CD4-positive, alpha-beta T cell treated with Interferon alpha-2 for 1 hour (primary cell): Measurements from ENCODE around the gene SYCE1.
"Not testable (repeated sequence)": the region's sequence is repeated elsewhere in the genome, so short reads cannot be mapped to it uniquely, and the experiment has no call there.

Source experiments
- DNase-seq, 2 donors: peaks; one replicate each; pipeline ENCODE4 v3.0.0-alpha.2; 2020 to 2022

Gene SYCE1, protein sequence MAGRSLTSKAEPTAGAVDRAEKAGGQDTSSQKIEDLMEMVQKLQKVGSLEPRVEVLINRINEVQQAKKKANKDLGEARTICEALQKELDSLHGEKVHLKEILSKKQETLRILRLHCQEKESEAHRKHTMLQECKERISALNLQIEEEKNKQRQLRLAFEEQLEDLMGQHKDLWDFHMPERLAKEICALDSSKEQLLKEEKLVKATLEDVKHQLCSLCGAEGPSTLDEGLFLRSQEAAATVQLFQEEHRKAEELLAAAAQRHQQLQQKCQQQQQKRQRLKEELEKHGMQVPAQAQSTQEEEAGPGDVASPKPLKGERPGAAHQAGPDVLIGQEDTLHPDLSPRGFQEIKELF

DNA sequence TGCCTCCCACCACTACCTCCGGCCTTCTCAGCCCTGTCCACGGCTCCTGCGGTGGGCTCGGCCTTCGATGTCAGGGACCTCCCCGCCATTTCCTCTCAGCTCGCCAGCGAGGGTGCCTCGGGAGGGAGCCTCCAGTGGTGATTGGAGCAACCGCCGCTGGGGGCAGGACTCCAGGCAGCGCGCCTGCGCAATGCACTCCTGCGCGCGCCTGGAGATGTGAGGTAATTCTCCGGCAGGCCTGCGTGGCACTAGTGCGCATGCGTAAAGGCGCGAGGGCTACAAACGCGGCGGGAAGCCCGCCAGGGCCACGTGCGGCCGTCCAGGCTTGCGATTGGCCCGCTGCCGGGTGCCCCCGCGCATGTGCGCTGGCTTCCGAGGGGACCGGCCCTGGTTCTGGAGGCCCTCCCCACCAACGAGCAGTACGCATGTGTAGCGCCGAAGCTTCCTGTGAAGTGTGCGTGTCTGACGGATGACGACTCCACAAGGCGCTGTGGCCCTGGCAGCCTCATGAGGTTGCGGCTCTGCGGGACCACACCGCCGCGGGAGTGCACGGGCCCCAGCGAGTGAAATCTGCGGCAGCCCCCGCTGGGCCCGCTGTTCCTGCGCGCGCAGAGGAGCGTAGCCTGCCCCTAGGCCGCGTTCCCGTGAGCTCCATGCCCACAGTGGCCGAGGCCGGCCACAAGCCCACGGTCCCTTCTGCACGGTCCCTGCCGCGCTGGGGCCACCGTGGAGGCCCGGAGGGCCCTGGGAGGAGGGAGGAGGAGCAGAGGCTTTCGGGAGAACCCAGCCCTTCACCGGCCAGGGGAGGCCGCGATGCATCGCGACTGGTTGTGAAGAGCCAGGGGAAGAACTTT, at the start of gene SYCE1:
Gene SYCE1 (minus strand): TSS at position 143 of the 854 bp plus-strand sequence. CDS start 54 bp downstream, at position 89.
- no peak for DNase-seq

DNA sequence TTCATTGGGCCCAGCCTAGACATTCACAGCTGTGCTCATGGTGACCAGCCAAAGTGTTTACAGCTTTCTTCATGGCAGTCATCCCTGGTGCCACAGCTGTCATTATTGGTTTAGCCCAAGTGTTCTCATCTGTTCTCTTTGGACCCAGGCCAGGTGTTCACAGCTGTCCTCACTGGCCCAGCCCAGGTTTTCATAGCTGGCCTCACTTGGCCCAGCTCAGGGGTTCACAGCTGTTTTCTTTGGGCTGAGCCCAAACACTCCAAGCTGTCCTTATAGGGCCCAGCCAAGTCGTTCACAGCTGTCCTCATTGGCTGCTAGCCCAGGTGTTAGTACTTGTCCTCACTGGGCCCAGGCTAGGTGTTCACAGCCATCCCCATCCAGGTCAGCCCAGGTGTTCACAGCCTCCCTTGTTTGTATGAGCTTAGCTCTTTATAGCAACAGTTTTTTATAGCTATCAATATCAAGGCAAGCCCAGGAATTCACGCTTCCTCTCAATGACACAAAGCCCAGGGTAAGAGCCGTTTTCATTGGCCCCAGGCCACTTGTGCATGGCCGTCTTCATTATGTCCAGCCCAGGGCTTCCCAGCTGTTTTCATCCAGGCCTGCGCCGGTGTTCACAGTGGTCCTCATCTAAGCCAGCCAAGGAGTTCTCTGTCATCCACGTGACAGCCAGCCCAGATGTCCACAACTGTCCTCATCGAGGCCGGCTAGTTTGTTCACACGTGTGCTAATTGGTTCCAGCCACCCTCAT, 49.6 kb upstream of the SYCE1 start:
- DNase-seq, result no peak

DNA sequence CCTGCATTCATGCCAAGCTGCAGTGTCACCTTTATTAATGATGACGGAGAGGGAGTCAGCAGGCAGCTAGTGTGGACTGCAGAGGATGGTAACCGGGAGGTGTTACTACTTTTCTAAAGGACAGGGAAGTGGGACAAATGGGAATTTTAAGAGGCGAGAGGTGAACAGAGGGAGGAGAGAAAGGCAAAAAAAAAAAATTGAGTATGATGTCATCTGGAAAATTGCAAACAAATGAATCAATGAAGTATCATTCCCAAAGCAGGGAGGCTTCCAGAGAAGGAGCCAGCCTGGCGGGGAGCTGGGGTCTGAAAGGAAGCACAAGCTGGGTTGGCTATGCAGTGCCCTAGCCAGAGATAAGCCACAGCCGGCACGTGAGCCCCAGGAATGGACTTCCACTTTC, 48.3 kb upstream of the SYCE1 start:
- DNase-seq, result no peak

DNA sequence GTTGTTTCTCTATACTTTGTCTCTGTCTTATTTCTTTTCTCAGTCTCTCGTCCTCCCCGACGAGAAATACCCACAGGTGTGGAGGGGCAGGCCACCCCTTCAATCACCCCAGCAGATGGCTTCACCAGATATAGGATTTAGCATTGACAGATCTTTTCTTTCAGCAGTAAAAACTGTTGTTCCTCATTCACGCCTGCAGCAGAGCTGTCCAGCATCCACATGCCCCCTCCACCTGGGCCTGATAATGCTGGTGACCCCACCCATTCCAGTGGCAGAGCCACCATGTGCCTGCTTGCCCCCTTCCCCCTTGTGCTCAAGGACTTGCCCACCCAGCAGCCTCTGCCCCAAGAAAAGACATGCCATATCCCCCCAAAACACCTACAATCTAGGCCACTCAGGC, 45.7 kb upstream of the SYCE1 start:
- DNase-seq, result no peak

DNA sequence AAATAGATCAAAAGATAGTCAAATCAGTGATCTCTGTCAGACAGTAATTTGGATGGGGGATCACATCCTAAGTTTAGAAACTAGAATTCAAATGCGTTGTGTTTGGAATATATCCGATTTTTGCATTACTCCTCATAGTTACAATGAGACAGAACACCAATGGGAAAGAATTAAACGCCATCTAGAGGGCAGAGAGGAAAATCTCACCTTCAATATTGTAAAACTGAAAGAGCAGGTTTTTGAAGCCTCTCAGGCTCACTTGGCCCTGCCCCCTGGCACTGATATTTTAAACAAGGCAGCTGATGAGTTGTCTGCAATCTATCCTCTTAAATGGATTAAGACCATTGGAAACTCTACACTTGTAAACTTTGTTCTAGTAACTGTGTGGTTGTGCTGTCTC, 43.5 kb upstream of the SYCE1 start:
- no peak for DNase-seq

DNA sequence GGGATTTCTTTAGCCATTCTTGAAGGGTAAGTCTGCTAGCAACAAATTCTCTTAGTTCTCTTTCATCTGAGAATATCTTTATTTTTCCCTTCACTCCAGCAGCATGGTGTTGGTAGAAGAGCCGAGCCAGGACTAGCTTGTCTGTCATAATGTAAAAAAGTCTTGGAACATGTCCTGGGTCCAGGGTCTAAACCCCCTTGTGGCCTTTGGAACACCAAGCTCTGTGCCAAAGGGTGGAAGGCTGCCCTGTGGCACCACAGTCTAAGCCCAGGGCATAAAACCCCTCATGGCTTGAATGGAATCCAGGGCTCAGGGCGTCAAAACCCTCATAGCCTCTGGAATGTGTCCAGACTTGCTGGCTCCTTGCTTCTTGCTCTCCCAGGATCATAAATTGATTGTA, 38.1 kb upstream of the SYCE1 start:
- not testable (repeated sequence) for DNase-seq

DNA sequence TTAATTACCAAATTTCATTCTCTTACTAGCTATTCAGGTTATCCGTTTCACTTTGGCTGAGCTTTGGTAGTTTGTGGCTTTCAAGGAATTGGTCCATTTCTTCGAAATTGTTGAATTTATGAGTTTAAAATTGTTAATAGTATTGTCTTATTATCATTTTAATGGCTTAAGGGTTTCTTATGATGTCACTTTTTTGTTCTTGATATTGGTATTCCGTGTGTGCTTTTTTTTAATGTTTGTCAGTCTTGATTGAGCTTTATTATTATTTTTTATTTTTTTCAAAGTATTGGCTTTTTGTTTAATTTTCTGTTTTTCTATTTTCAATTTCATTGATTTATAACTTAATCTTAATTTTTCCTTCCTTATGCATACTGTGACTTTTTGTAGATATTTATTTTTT, 35.3 kb upstream of the SYCE1 start:
- no peak for DNase-seq

DNA sequence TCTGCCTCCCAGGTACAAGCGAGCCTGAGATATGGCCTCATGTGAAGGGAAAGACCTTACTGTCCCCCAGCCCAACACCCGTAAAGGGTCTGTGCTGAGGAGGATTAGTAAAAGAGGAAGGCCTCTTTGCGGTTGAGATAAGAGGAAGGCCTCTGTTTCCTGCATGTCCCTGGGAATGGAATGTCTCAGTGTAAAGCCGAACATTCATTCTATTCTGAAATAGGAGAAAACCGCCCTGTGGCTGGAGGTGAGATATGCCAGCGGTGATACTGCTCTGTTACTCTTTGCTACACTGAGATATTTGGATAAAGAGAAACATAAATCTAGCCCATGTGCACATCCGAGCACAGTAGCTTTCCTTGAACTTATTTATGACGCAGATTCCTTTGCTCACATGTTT, 34.5 kb upstream of the SYCE1 start:
- not testable (repeated sequence) for DNase-seq

DNA sequence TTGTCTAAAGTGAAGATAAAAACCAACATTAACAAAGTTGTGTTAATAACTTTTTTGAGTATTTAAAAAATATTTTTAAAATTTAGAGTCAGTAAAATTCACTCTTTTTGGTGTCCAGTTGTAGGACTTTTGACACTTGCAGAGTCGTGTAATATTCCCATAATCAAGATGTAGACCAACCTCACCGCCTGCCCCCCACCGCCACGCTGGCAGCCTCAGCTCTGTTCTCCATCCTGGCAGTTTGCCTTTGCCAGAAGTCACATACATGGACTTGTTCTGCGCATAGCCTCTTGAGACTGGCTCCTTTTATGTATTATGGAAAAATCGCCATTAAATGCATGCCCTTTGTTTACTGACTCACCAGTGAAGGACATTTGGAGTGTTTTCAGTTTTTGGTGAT, 27.3 kb upstream of the SYCE1 start:
- no peak for DNase-seq

DNA sequence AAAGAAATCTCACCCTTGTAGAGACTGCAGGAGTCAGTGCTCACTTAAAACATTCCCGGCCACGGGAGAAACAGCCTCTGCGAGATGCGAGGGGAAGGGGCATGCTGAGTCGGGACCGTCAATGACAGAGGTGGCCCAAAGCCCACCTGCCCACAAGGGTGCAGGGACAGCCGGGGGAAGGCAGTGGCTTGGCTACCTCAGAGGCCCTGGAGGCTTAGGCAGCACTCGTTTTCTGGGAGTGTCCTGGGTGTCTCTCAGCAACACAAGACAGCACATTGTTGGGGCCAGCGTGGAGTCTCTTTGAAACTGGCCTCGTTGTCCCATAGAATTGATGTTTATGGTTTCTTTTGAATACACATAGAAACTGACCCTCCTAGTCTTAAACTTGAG, 25.6 kb upstream of the SYCE1 start:
- DNase-seq, result no peak

DNA sequence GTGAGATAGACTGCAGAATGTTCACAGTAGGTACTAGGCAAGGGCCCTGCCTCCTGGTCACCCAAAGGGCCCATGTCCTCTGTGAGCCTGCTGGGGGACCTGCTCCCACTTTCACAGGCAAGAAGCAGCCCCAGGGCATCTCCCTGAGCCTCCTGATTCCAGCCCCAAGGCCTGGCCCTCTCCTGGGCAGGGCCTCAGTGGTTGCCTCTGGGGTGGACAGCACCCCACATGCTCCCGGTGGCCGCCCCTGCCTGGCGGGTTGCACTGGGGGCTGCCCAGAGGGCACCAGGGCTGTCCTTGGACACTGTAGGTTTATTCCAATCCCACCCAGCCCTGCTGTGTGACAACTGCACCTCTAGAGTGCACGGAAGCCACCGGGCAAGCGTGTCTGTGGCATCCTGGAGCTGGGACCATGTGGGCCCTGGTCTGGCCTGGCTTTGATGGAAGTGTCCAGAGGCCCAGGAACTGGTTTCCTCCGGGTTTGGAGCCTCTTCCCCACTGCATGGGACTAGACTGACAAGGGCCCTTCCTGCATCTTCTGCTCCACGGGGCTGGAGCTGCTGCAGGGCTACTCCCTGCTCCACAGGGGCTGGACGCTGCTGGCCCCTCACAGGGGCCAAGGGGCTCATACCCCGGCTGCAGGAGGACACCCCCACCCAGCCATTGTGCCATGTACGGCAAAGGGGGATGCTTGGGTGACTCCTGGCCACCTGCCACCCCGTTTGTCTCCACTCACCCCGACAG, 25.0 kb upstream of the SYCE1 start:
- no peak for DNase-seq

DNA sequence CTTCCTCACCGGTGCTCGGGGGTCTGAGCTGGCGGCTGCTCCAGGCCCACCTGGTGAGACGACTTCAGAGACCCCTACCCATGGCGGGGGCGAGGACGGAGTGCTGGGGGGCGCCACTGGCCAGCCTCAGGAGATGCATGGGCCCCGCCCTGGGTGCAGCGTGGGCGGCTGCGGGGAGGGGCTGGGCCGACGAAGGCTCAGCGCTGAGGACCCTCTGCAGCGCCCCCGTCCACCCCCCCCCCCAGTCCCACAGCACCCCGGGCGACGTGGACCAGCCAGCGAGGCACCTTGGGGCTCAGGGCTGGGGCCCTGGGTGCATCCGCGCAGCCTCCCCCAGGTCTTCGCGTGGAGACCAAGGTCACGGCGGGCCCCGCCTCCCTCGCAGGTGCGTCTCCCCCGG, 11.7 kb upstream of the SYCE1 start:
- DNase-seq, result not testable (repeated sequence)

DNA sequence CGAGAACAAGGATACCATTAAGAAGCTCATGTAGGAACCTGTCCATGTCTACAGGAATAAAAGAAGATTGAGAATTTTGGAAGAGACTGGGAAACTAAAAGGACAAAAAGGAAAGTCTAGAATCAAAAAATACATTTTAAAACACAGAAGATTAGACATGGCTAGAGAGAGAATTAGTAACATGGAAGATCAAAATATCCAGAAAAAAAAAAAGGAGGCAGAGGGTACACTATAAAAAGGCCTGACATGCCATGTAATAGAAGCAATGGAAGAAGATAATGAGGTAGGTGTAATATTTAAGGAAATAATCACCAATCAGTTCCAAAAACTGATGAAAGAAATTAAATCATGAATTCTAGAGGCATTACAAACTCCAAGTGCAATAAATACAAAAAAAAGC, 8.1 kb upstream of the SYCE1 start:
- not testable (repeated sequence) for DNase-seq

DNA sequence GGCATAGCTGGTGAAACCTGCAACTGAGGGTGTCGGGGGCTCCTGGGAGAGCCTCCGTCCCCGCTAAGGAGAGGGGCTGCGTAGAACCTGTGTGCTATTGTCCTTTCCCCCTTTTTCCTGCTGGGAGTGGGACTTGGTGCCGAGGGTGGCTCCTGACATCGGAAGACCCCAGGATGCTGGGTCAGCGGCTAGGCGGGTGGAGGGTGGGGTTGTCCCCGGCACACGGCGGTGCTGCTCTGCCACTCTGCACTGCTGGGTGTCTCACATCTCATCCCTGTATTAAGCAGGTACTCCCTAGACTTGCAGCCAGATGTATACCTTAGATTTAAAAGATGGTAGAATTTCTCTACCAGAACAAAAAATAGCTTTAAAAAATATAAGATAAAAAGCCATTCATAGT, 6.7 kb upstream of the SYCE1 start:
- DNase-seq, result not testable (repeated sequence)

DNA sequence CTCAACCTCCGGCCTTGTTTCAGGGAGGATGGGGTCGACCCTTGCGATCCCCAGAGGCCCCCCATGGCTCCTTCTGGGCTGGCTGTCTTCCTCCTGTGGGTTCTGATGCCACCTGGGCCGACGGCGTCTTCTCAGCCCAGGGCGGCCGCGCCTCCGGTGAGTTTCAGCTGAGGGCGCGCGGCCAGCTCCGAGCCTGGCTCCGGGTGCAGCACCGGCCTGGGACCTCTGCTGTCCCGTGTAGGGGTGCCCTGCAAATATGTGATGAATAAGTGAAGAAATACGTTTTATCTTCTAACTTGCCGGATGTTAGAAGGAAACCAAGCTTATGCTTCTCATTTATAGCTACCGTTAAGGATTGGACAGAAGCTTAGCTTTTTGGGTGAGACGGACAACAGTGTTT, 4.4 kb upstream of the SYCE1 start:
- DNase-seq, result not testable (repeated sequence)

DNA sequence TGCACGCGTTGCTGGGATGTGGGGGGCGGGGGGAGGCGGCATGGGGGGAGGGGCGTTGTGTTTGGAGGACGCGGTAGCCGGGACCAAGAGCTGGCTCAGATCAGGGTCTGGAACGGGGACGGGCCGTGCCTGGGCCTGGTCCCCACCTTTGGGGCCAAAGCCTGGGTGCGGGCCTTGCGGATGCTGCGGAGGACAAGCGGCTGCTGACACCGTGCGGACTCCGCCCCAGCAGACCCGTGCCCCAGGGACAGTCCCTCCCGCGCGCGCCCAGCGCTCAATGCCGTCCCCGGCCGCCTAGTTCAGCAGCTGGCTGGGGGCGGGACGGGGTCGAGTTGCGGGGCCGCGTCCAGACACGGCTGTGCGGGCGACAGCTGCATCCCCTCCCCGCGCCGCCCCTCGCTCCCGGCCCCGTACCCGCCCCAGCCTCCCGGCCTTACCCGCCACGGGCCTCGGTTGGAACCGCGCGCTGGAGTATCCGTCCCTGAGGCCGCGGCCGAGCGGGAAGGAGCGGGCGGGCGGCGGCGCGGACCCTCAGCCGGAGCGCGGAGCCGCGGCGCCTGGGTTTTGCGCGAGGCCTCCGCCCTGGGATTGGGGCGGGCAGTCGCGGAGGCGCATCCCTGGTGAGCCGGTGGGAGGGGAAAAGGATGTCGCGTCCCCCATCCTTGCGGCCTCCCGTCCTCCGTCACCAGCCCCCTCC, 3.6 kb upstream of the SYCE1 start:
- not testable (repeated sequence) for DNase-seq

DNA sequence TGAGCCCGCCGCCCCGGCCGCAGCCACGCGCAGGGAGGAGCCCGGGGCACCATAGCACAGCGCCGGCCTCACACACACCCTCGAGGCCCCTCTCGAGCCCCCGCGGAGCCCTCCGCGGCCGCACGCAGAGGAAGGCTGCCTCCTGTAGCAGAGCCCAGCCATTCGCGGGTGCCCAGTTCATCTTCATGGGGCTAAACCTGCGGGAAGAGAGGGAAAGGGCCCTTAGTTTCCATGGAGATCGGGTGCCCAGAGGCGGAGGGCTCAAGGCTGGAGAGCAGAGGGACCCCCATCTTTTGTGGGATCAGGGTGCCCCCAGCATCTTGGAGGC, 2.9 kb upstream of the SYCE1 start:
- no peak for DNase-seq

DNA sequence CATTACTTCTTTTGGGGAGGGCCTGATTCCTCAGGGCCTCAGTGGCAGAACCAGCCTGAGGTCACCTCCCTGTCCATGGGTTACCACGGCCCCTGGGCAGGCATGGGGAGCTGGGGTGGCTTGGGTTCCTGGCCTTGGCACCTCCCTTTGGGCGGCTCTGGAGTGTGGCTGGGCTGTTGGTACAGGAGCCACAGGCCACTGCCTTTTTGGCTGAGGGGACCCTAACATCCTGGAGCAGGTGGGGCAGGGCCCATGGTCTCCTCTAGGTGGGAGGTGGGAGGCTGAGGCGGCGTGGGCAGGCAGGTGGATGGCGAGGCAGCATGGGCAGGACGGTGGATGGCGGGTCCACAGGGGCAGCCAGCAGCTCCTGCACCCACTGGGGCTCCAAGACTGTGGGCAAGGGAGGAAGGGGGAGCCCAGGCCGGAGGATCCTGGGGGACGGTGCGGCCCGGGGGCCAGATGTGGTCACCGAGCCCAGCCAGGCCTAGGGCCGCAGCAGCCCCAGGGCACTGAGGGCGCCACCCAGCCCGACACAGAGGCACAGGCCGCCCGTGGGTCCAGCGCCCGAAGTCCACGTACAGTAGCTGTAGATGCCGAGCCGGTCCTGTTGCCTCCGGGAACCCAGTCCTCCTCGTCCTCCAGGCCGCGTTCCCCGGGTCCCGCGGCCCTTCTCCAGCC, 2.4 kb upstream of the SYCE1 start:
- no peak for DNase-seq

DNA sequence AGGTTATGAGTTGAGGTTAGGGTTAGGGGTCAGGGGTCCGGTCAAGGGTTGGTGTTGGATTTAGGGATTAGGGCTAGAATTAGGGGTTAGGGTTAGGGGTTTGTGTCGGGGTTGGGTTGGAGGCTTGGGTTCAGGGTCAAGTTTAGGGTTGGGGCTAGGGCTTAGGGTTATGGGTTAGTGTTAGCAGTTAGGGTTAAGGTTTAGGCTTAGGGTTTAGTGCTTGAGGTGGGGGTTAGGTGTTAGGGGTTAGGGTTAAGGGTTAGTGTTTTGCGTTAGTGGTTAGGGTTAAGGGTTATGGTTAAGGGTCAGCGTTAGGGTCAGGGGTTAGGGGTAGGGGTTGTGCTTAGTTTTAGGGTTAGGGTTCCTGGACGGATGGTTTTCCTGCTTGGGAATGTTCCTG, 1.7 kb upstream of the SYCE1 start:
- DNase-seq, result no peak

DNA sequence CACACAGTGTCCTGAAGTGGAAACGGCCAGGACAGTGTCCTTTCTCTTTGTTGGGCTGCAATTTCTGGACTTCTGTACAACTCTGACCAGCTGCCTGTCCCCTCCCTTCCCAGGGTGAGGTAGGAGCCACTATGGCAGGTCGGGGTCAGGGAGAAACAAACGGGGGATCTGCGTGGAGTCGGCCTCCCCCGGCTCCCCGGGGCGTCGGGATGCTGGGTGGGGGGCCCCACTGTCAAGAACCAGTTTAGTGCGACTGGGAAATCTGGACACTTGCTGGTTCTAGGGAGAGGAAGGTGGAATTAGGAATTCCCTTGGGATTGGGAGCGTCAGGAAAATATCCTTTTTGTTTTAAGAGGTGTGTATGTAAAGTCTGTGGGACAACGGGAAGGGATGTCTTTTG, 567 bp downstream of the SYCE1 start:
- no peak for DNase-seq

DNA sequence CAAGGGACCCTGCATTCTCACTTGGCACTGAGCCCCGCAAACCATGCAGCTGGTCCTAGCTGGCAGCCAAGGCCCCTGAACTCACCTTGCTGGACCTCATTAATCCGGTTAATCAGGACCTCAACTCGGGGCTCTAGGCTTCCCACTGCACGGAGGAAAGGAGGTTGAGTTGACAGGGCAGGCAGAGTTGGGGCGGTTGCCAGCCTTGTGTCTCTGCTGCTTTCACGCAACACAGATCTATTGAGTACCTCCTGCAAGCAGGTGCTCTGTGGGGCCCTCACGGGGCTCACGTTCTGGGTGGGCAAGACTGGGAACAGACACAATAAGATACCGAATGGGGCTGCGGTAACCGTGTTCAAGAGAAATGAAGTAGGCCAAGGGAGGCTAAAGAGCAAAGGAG, 6.2 kb downstream of the SYCE1 start:
- DNase-seq, result no peak

DNA sequence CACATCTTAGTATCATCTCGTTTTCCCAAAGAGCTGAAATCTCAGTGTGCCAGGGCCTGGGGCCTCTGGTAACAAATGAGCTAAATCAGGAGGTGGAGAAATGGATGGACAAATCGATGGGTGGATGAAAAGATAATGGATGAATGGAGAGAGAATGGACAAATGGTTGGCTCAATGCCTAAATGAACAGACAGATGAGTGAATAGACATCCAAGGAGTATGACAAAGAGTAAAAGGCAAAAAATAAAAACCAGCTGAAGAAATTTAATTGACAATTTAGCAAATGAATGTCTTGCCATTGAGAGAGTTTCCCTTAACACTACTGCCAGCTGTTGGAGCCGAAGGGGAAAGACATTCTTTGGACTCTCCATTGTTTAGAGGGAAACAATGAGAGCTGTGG, 8.0 kb downstream of the SYCE1 start:
- no peak for DNase-seq
